OCI-LY3 (cell line): ENCODE results near the gene LLPH.
A peak's percentile ranks its signal among the peaks of the same experiment; 100 is the strongest.

Source experiments
- H2AFZ ChIP-seq: fragments of 200-600, 300-600 bp; shearing (Covaris generic); 2 replicates; pipeline ENCODE4 v1.6.0; 2014; ENCODE audit warnings: antibody characterized with exemption, low read depth, low read length
- H3K27ac ChIP-seq: fragments of 200-600, 300-600 bp; sonication (generic); 2 replicates; pipeline ENCODE4 v1.5.1; 2014; ENCODE audit warnings: mild to moderate bottlenecking, low read length, moderate library complexity, mixed read lengths
- H3K27me3 ChIP-seq: fragments of 200-600, 300-600 bp; sonication (generic); 2 replicates; pipeline ENCODE4 v1.6.1; 2014; ENCODE audit warnings: low read depth, low read length, mixed read lengths
- H3K36me3 ChIP-seq: fragments of 200-600, 300-600 bp; sonication (generic); replicated peaks from 2 replicates; pipeline ENCODE3; 2014; ENCODE audit warnings: low read depth, low read length, mixed read lengths
- H3K4me1 ChIP-seq: fragments of 300-600, 200-600 bp; sonication (generic); 2 replicates; pipeline ENCODE4 v1.6.1; 2014; ENCODE audit warnings: low read length, mixed read lengths
- H3K4me2 ChIP-seq: fragments of 200-600, 300-600 bp; sonication (generic); 2 replicates; pipeline ENCODE4 v1.6.1; 2014; ENCODE audit warnings: low read length, mixed read lengths
- H3K4me3 ChIP-seq: fragments of 300-600, 200-600 bp; sonication (generic); 2 replicates; pipeline ENCODE4 v1.5.1; 2014; ENCODE audit warnings: antibody characterized with exemption, mild to moderate bottlenecking, low read length, moderate library complexity
- H3K79me2 ChIP-seq: fragments of 300-600, 200-600 bp; shearing (Covaris generic); 2 replicates; pipeline ENCODE4 v1.6.1; 2014; ENCODE audit warnings: mild to moderate bottlenecking, low read length, mixed read lengths
- H3K9ac ChIP-seq: fragments of 300-600, 200-600 bp; shearing (Covaris generic); 2 replicates; pipeline ENCODE4 v1.6.0; 2014; ENCODE audit warnings: mild to moderate bottlenecking, low read length, moderate library complexity
- H3K9me3 ChIP-seq: fragments of 200-600, 300-600 bp; shearing (Covaris generic); 2 replicates; pipeline ENCODE4 v1.6.1; 2014; ENCODE audit warnings: low read length, mixed read lengths; ENCODE audit not compliant: insufficient read depth
- H4K20me1 ChIP-seq: fragments of 200-600, 300-600 bp; sonication (generic); 2 replicates; pipeline ENCODE4 v1.6.1; 2016; ENCODE audit warnings: low read length, mixed read lengths; ENCODE audit not compliant: insufficient read depth
- CTCF ChIP-seq: fragments of 200-600, 300-600 bp; sonication (generic); IDR thresholded peaks from 2 replicates; pipeline ENCODE4 v1.5.1; 2014; ENCODE audit warnings: antibody characterized with exemption, low read length, low read depth
- EZH2phosphoT487 ChIP-seq: fragments of 200-600 bp; shearing (Covaris generic); IDR thresholded peaks from 2 replicates; pipeline ENCODE4 v1.6.1; 2018; ENCODE audit warnings: antibody characterized with exemption, mixed run types, low read depth

Gene LLPH

GRCh38 chr12:66077542-66077941 is 53.0 kb downstream of the LLPH start:
- Histone ChIP-seq H3K36me3 (no peaks in the 10 kb centered on the region), H3K79me2 (no peaks in the 10 kb centered on the region), H2AFZ (no peak overlapping the region), H3K9ac (no peak overlapping the region), H3K4me2 (no peak overlapping the region), H4K20me1 (no peaks in the 10 kb centered on the region), H3K4me3 (no peak overlapping the region), H3K27me3 (no peaks in the 10 kb centered on the region), H3K27ac (no peak overlapping the region), H3K4me1 (peaks cover 5% of the 10 kb centered on the region), H3K9me3 (no peaks in the 10 kb centered on the region)
- TF ChIP-seq EZH2phosphoT487: no peak
- no peak for TF ChIP-seq CTCF

- Histone ChIP-seq H3K79me2 (no peaks in the 10 kb centered on the region), H3K9ac (no peak overlapping the region), H3K27ac (no peak overlapping the region), H3K36me3 (no peaks in the 10 kb centered on the region), H3K4me3 (no peak overlapping the region), H4K20me1 (no peaks in the 10 kb centered on the region), H3K9me3 (no peaks in the 10 kb centered on the region), H2AFZ (no peak overlapping the region), H3K4me2 (no peak overlapping the region), H3K27me3 (no peaks in the 10 kb centered on the region), H3K4me1 (peaks cover 24% of the 10 kb centered on the region)
- TF ChIP-seq CTCF (no peak), EZH2phosphoT487 (no peak)
These were observed 56.0 kb downstream of the LLPH start for GRCh38 chr12:66074561-66074960.

GRCh38 chr12:66072566-66072965 is 58.0 kb downstream of the LLPH start:
- H4K20me1 ChIP-seq: no peaks in the 10 kb centered on the region
- H3K27ac ChIP-seq: peak overlapping the region; percentile 56
- H2AFZ ChIP-seq: no peak overlapping the region
- H3K4me2 ChIP-seq: peak overlapping the region; percentile 83
- H3K4me3 ChIP-seq: peak overlapping the region; percentile 61
- H3K36me3 ChIP-seq: no peaks in the 10 kb centered on the region
- H3K9me3 ChIP-seq: no peaks in the 10 kb centered on the region
- H3K79me2 ChIP-seq: no peaks in the 10 kb centered on the region
- peak overlapping the region; percentile 16; the same call in 1 of the 2 replicates for H3K9ac ChIP-seq
- TF ChIP-seq EZH2phosphoT487 (no peak), CTCF (no peak)
- peaks cover 25% of the 10 kb centered on the region for H3K4me1 ChIP-seq
- H3K27me3 ChIP-seq: no peaks in the 10 kb centered on the region

GRCh38 chr12:66072135-66072534 is 58.4 kb downstream of the LLPH start:
- Histone ChIP-seq H3K79me2 (no peaks in the 10 kb centered on the region), H3K27ac (peak overlapping the region; percentile 56), H3K4me2 (peak overlapping the region; percentile 83), H3K27me3 (no peaks in the 10 kb centered on the region), H4K20me1 (no peaks in the 10 kb centered on the region), H3K9ac (peak overlapping the region; percentile 16), H3K4me1 (peaks cover 29% of the 10 kb centered on the region), H3K36me3 (no peaks in the 10 kb centered on the region), H2AFZ (no peak overlapping the region), H3K9me3 (no peaks in the 10 kb centered on the region), H3K4me3 (peak overlapping the region; percentile 61)
- TF ChIP-seq CTCF (no peak), EZH2phosphoT487 (no peak)
